ENCODE measurements around the gene SLC35A1.

DNA sequence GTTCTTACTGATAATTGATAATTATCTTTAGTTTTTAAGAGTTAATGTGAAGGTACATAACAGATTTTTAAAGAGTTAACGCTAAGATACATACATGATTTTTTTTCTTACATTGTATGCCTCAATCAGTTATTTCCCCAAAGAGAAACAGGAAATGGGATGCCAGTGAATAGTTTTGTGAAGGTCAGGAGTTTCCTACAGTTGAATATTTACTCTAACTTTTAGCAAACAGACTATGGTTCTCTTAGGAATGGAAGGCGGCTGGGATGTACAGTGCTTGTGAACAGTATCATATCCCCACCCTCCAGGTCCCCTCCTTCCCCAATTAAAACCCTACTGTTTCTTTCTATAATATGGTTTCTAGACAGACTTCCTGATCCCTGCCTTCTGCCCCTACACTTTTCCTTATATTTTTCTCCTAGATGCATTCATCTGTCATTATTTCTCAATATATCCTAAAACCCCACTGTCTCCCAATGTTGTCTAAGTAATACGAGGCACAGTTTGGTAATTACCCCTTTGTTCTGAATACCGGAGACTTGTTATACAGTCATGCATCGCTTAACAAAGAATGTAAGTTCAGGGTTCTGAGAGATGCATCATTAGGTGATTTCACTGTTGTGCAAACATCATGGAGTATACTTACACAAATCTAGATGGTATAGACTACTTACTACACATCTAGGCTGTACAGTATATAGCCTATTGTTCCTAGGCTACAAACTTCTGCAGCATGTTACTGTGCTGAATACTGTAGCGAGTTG, 29.2 kb downstream of the SLC35A1 start:
- TF ChIP-seq POLR2A (IDR thresholded peaks at IDR 0.05; ENCODE audit: low read length) (no peak), GATA1 (IDR thresholded peaks at IDR 0.05; ENCODE audit: low read depth, low read length) (no peak)
